Measurements from ENCODE around the gene LHFPL2. TPM values are rescaled to one million over a fixed set of nuclear protein-coding genes. Genes with fewer than 3 reads are reported as not detected.
"Not testable (repeated sequence)": the region's sequence is repeated elsewhere in the genome, so short reads cannot be mapped to it uniquely, and the experiment has no call there.

LHFPL2 gene
- total RNA-seq, 1 experiment from 2014 or later: 49.7 TPM

DNA sequence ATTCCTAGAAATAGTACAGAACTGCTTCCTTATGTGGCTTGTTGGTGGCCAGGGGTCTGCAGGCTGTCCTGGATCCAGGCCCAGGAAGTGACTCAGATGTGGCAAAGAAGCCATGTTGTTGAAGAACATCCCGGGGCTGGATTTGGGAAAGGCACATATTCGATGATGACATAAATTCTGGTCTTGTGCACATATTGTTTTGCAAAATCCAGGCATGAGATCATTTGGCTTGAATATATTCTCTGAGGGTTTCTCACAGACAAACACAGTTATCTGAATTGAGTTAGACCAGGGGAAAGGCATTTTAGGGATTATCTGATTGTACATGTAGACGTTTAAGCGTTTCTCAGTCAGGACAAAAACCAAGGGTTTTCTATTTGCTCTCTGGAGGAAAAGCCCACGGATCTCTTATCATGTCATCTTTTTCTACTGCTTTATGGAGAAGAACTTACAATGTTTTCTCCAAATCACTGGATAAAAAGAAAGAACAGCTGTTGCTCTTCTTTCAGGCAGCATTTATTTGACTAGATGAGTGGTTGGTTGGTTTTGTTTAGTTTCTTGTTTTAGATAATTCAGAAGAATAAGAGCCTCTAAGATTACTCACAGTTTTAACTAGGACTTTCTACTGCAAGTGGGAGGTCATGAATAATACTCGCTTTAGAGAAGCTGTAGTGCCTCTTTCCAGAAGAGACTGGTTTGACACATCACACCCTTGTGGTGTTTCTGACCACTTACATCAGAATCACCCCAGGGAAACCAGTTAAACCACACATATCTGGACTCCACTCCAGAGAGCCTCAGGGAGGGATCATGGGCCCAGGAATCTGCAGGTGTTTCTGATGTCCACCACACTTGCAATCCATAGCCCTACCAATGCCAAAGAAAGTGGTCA, 29.5 kb upstream of the LHFPL2 start:
- TF ChIP-seq, protein P1, sequence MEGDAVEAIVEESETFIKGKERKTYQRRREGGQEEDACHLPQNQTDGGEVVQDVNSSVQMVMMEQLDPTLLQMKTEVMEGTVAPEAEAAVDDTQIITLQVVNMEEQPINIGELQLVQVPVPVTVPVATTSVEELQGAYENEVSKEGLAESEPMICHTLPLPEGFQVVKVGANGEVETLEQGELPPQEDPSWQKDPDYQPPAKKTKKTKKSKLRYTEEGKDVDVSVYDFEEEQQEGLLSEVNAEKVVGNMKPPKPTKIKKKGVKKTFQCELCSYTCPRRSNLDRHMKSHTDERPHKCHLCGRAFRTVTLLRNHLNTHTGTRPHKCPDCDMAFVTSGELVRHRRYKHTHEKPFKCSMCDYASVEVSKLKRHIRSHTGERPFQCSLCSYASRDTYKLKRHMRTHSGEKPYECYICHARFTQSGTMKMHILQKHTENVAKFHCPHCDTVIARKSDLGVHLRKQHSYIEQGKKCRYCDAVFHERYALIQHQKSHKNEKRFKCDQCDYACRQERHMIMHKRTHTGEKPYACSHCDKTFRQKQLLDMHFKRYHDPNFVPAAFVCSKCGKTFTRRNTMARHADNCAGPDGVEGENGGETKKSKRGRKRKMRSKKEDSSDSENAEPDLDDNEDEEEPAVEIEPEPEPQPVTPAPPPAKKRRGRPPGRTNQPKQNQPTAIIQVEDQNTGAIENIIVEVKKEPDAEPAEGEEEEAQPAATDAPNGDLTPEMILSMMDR (IDR thresholded peaks at IDR 0.05; ENCODE audit: insufficient read depth in 1 of 2, low read depth in 1 of 2, low read length in 1 of 2, severe bottlenecking in 1 of 2, unreplicated experiment in 1 of 2): no peak
- Mint-ChIP-seq H3K36me3 (ENCODE audit: insufficient read depth, unreplicated experiment) (peaks cover 6% of the 10 kb centered on the region), H3K27me3 (ENCODE audit: insufficient read depth, unreplicated experiment) (no peaks in the 10 kb centered on the region), H3K27ac (ENCODE audit: unreplicated experiment) (peak overlapping the region; percentile 94), H3K9me3 (ENCODE audit: unreplicated experiment) (peaks cover 25% of the 10 kb centered on the region), H3K4me3 (ENCODE audit: unreplicated experiment) (peak overlapping the region; percentile 42), H3K4me1 (ENCODE audit: low read depth, unreplicated experiment) (peaks cover 30% of the 10 kb centered on the region)
- ChIA-PET CTCF (no interaction called here), POLR2A (no interaction called here)
- H3K27me3 ChIP-seq (replicated peaks; ENCODE audit: control insufficient read depth, insufficient read depth, low read length): no peaks in the 10 kb centered on the region
- no peaks in the 10 kb centered on the region for H3K36me3 ChIP-seq (ENCODE audit: control insufficient read depth, insufficient read depth, low read length)
- intact Hi-C loops (cut with micrococcal nuclease; ENCODE audit: unreplicated experiment): loop anchor here (5.0 kb wide), 2 partner anchors 94 to 114 kb away; no protein-coding TSS in a partner anchor
- no peaks in the 10 kb centered on the region for H3K9me3 ChIP-seq
- no peak overlapping the region for H3K4me3 ChIP-seq (ENCODE audit: low read depth, low read length)
- H3K4me1 ChIP-seq: peaks cover 45% of the 10 kb centered on the region
- TSS peak; percentile 95 for BruUV-seq (replicated peaks)
- peak; percentile 76 to 83 for DNase-seq

DNA sequence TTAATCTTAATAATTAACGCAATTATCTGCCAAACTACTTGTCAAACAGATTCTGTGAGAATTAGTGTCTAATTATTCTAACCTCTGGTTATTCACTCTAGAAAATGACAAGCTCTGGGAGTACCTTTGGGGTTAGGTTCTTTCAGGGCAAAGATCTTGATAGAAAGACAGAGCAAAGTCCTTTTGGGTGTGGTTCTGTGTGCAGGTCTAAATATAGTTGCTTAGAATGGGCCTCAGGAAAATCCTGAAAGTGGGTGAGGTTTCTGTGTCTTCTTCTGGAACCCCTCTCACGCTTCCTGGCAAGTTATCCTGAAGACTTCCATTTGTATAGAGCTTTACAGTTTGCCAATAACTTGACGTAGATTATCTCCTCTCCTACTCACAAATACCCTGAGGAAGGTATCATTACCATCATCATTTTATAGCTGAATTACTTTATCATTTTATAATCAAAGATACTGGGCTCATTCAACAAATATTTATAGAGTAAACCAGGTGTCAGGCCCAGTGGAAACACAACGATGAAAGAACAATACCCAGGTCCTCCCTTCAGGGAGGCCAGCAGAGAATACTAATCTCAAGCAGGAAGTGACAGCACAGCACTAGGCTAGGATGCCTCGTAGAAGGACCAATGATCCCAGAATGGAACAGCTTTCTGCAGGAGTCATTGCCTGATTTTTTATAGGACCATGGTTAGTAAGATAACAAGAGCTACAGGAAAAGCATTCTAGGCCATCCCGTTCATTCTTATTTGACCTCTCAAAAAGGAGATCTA, 27.6 kb upstream of the LHFPL2 start:
- intact Hi-C loops (cut with micrococcal nuclease; ENCODE audit: unreplicated experiment): loop anchor here (5.0 kb wide), 2 partner anchors 96 to 116 kb away; no protein-coding TSS in a partner anchor
- H3K9me3 Mint-ChIP-seq (ENCODE audit: unreplicated experiment): peaks cover 24% of the 10 kb centered on the region
- H3K27ac Mint-ChIP-seq (ENCODE audit: unreplicated experiment): peak overlapping the region; percentile 45
- no peaks in the 10 kb centered on the region for H3K27me3 ChIP-seq (replicated peaks; ENCODE audit: control insufficient read depth, insufficient read depth, low read length)
- CTCF ChIA-PET: no interaction called here
- peaks cover 30% of the 10 kb centered on the region for H3K4me1 Mint-ChIP-seq (ENCODE audit: low read depth, unreplicated experiment)
- POLR2A ChIA-PET: no interaction called here
- BruUV-seq (replicated peaks): no TSS peak
- no peaks in the 10 kb centered on the region for H3K9me3 ChIP-seq
- TF ChIP-seq, protein P1 (IDR thresholded peaks at IDR 0.05; ENCODE audit: insufficient read depth in 1 of 2, low read depth in 1 of 2, low read length in 1 of 2, severe bottlenecking in 1 of 2, unreplicated experiment in 1 of 2): no peak
- peaks cover 56% of the 10 kb centered on the region for H3K4me1 ChIP-seq
- no peaks in the 10 kb centered on the region for H3K27me3 Mint-ChIP-seq (ENCODE audit: insufficient read depth, unreplicated experiment)
- H3K4me3 Mint-ChIP-seq (ENCODE audit: unreplicated experiment): no peak overlapping the region
- peaks cover 6% of the 10 kb centered on the region for H3K36me3 Mint-ChIP-seq (ENCODE audit: insufficient read depth, unreplicated experiment)
- no peak overlapping the region for H3K4me3 ChIP-seq (ENCODE audit: low read depth, low read length)
- no peak for DNase-seq
- no peaks in the 10 kb centered on the region for H3K36me3 ChIP-seq (ENCODE audit: control insufficient read depth, insufficient read depth, low read length)

DNA sequence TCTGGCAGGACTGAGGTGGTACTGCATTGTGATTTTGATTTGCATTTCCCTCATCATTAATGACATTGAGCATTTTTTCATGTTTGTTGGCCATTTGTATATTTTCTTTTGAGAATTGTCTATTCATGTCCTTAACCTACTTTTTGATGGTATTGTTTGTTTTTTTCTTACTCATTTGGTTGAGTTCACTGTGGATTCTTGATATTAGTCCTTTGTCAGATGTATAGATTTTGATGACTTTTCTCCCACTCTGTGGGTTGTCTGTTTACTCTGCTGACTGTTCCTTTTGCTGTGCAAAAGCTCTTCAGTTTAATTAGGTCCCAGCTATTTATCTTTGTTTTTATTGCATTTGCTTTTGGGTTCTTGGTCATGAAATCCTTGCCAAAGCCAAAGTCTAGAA, 25.3 kb upstream of the LHFPL2 start:
- Mint-ChIP-seq H3K4me1 (ENCODE audit: low read depth, unreplicated experiment) (peaks cover 30% of the 10 kb centered on the region), H3K9me3 (ENCODE audit: unreplicated experiment) (peaks cover 24% of the 10 kb centered on the region)
- CTCF ChIA-PET; H3K36me3 Mint-ChIP-seq (ENCODE audit: insufficient read depth, unreplicated experiment); H3K4me3 Mint-ChIP-seq (ENCODE audit: unreplicated experiment); BruUV-seq (replicated peaks); H3K27me3 Mint-ChIP-seq (ENCODE audit: insufficient read depth, unreplicated experiment); DNase-seq; POLR2A ChIA-PET; intact Hi-C loops (cut with micrococcal nuclease; ENCODE audit: unreplicated experiment); H3K4me3 ChIP-seq (ENCODE audit: low read depth, low read length); H3K27ac Mint-ChIP-seq (ENCODE audit: unreplicated experiment); H3K36me3 ChIP-seq (ENCODE audit: control insufficient read depth, insufficient read depth, low read length); H3K27me3 ChIP-seq (replicated peaks; ENCODE audit: control insufficient read depth, insufficient read depth, low read length); H3K9me3 ChIP-seq: not testable (repeated sequence)
- peaks cover 48% of the 10 kb centered on the region for H3K4me1 ChIP-seq

All from Caco-2 (cell line).